ENCODE data around the gene PEAK1.
"Not testable (repeated sequence)": the region's sequence is repeated elsewhere in the genome, so short reads cannot be mapped to it uniquely, and the experiment has no call there.

The PEAK1 gene

GRCh38 chr15:77295446-77295845 is 124.5 kb downstream of the PEAK1 start:
- no peak for DNase-seq (ENCODE audit: low read depth)

- no peak for DNase-seq (ENCODE audit: low read depth)
Measured at GRCh38 chr15:77292969-77293558, 126.8 kb downstream of the PEAK1 start.

GRCh38 chr15:77291107-77291506 is 128.8 kb downstream of the PEAK1 start:
- DNase-seq (ENCODE audit: low read depth), result no peak

- DNase-seq (ENCODE audit: low read depth), result no peak
Measured at GRCh38 chr15:77287385-77287784, 132.5 kb downstream of the PEAK1 start.

- no peak for DNase-seq (ENCODE audit: low read depth)
Measured at GRCh38 chr15:77285057-77285997, 134.6 kb downstream of the PEAK1 start.

- DNase-seq (ENCODE audit: low read depth), result no peak
Measured at GRCh38 chr15:77282333-77282732, 137.6 kb downstream of the PEAK1 start.

GRCh38 chr15:77276943-77277342 is 143.0 kb downstream of the PEAK1 start:
- DNase-seq (ENCODE audit: low read depth), result no peak

- no peak for DNase-seq (ENCODE audit: low read depth)
Measured at GRCh38 chr15:77276096-77276495, 143.8 kb downstream of the PEAK1 start.

- DNase-seq (ENCODE audit: low read depth), result not testable (repeated sequence)
Measured at GRCh38 chr15:77273136-77273535, 146.8 kb downstream of the PEAK1 start.

GRCh38 chr15:77266708-77267386 is 153.1 kb downstream of the PEAK1 start:
- no peak for DNase-seq (ENCODE audit: low read depth)

- no peak for DNase-seq (ENCODE audit: low read depth)
Measured at GRCh38 chr15:77255385-77255784, 164.5 kb downstream of the PEAK1 start.

- no peak for DNase-seq (ENCODE audit: low read depth)
Measured at GRCh38 chr15:77251662-77252061, 168.2 kb downstream of the PEAK1 start.

- no peak for DNase-seq (ENCODE audit: low read depth)
Measured at GRCh38 chr15:77247116-77247515, 172.8 kb downstream of the PEAK1 start.

GRCh38 chr15:77243716-77244401 is 176.0 kb downstream of the PEAK1 start:
- no peak for DNase-seq (ENCODE audit: low read depth)

- no peak for DNase-seq (ENCODE audit: low read depth)
Measured at GRCh38 chr15:77243135-77243534, 176.8 kb downstream of the PEAK1 start.

GRCh38 chr15:77239882-77240608 is 179.9 kb downstream of the PEAK1 start:
- no peak for DNase-seq (ENCODE audit: low read depth)

GRCh38 chr15:77235566-77235965 is 184.3 kb downstream of the PEAK1 start:
- no peak for DNase-seq (ENCODE audit: low read depth)

GRCh38 chr15:77228828-77229227 is 191.1 kb downstream of the PEAK1 start:
- DNase-seq (ENCODE audit: low read depth), result no peak

GRCh38 chr15:77226652-77227051 is 193.3 kb downstream of the PEAK1 start:
- no peak for DNase-seq (ENCODE audit: low read depth)

GRCh38 chr15:77225646-77226045 is 194.3 kb downstream of the PEAK1 start:
- DNase-seq (ENCODE audit: low read depth), result no peak

GRCh38 chr15:77225088-77225487 is 194.8 kb downstream of the PEAK1 start:
- DNase-seq (ENCODE audit: low read depth), result no peak

- DNase-seq (ENCODE audit: low read depth), result no peak
Measured at GRCh38 chr15:77224352-77224751, 195.6 kb downstream of the PEAK1 start.
